Ecto neural progenitor cell (in vitro differentiated cells): Measurements from ENCODE around the gene QTRT2.

Experiments used
- DNase-seq: peaks from one replicate; pipeline ENCODE4 v3.0.0-alpha.2; 2018; ENCODE audit warnings: low spot score

QTRT2 gene

GRCh38 chr3:114079761-114080160, 23.2 kb downstream of the QTRT2 start:
- no peak for DNase-seq

- DNase-seq = no peak
These were observed 23.7 kb downstream of the QTRT2 start for GRCh38 chr3:114080201-114080600.

GRCh38 chr3:114081037-114081436, 24.5 kb downstream of the QTRT2 start:
- DNase-seq = no peak

- DNase-seq = no peak
These were observed 26.6 kb downstream of the QTRT2 start for GRCh38 chr3:114083112-114083511.

- DNase-seq = no peak
These were observed 29.8 kb downstream of the QTRT2 start for GRCh38 chr3:114086356-114086755.

GRCh38 chr3:114089675-114090074, 33.1 kb downstream of the QTRT2 start:
- DNase-seq = no peak

GRCh38 chr3:114092151-114093015, 35.8 kb downstream of the QTRT2 start:
- DNase-seq = no peak

GRCh38 chr3:114093016-114093380, 36.5 kb downstream of the QTRT2 start:
- DNase-seq = no peak

- DNase-seq = no peak
These were observed 37.1 kb downstream of the QTRT2 start for GRCh38 chr3:114093596-114093995.

- DNase-seq = no peak
These were observed 39.3 kb downstream of the QTRT2 start for GRCh38 chr3:114095796-114096195.

- no peak for DNase-seq
These were observed 44.6 kb downstream of the QTRT2 start for GRCh38 chr3:114101101-114101500.

- no peak for DNase-seq
These were observed 46.6 kb downstream of the QTRT2 start for GRCh38 chr3:114103181-114103580.

GRCh38 chr3:114103858-114104257, 47.3 kb downstream of the QTRT2 start:
- DNase-seq = no peak

- DNase-seq = no peak
These were observed 47.9 kb downstream of the QTRT2 start for GRCh38 chr3:114104414-114104813.

- no peak for DNase-seq
These were observed 51.6 kb downstream of the QTRT2 start for GRCh38 chr3:114108137-114108536.

GRCh38 chr3:114110439-114110838, 53.9 kb downstream of the QTRT2 start:
- DNase-seq = no peak

- DNase-seq = no peak
These were observed 54.7 kb downstream of the QTRT2 start for GRCh38 chr3:114111060-114111770.

- no peak for DNase-seq
These were observed 56.2 kb downstream of the QTRT2 start for GRCh38 chr3:114112696-114113095.

GRCh38 chr3:114114719-114115118, 58.2 kb downstream of the QTRT2 start:
- DNase-seq = no peak

- no peak for DNase-seq
These were observed 58.6 kb downstream of the QTRT2 start for GRCh38 chr3:114115143-114115542.

- DNase-seq = no peak
These were observed 63.2 kb downstream of the QTRT2 start for GRCh38 chr3:114119776-114120175.

GRCh38 chr3:114120211-114120610, 63.7 kb downstream of the QTRT2 start:
- DNase-seq = no peak

GRCh38 chr3:114122027-114122709, 65.6 kb downstream of the QTRT2 start:
- no peak for DNase-seq
